ENCODE data around the gene TENM4.
A peak's percentile ranks its signal among the peaks of the same experiment; 100 is the strongest.

Gene TENM4

GRCh38 chr11:78870655-78871054 is 570.2 kb downstream of the TENM4 start:
- no peak for DNase-seq

DNA sequence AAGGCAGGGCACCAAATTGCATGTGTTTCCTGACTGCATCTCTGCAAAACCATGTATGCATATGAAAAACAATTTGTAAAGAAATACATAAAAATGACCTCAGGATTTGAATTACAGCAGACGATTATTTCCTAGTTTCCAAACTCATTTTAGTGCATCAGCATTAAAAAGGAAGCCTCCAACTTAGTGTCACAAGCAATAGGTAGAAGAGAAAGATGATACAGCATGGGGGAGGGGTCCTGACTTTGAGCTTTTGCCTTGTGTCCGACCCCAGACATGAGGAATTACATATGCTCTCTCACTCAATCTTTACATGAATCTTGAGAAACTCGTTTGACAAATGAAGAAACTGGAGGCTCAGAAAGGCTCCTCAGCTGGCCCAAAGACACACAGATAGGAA is 571.5 kb downstream of the TENM4 start:
- DNase-seq = no peak

DNA sequence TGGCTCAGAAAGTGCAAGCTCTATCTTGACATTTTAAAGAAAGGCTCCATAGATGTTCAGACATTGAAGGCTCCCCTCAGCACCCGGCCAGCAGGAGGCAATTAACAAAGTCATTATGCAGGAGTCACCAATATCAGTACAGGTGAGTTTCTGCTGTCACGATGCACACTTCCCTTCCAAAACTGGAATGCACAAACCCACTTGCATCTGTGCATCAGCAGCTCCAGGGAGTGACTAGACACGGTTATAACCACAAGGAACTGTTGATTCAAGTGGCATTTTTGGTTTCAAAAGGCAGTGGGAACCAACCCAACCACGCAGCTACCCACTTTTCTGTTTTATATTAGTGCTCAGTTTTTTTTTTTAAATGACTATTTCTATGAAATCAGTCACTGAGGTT is 572.3 kb downstream of the TENM4 start:
- DNase-seq = no peak

DNA sequence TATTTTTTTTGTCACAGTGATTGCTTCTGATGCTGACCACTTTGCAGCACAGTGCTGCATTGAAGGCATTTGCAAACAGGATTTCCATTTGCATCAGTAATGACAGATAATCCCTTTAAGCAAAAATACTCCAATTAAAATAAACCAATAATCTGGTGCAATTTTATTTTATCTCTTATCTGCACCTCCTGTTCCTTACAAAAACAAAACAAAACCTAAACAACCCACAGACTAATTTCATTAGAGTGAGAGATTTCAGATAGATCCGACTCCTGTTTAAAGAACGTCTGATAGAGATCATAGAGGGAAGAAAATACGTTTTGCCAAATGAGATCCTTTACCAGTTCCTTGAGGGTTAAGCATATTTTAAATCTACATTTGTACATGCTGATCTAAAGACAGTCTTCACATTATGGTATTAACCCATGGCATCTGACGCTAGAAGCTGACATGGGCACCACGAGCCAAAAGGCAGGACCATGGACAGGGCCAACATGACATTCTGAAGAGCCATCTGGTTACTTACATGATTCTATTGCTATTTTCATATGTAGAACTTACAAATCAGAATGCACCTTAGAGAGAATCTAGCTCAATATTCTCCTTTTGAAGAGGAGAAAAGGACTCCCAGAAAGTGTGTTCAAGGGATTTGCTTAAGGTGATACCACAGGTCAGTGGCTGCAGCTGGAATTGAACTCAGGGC is 580.0 kb downstream of the TENM4 start:
- DNase-seq = peak; percentile 10 to 13

GRCh38 chr11:78857688-78858087 is 583.1 kb downstream of the TENM4 start:
- DNase-seq = no peak

GRCh38 chr11:78856211-78856610 is 584.6 kb downstream of the TENM4 start:
- no peak for DNase-seq

DNA sequence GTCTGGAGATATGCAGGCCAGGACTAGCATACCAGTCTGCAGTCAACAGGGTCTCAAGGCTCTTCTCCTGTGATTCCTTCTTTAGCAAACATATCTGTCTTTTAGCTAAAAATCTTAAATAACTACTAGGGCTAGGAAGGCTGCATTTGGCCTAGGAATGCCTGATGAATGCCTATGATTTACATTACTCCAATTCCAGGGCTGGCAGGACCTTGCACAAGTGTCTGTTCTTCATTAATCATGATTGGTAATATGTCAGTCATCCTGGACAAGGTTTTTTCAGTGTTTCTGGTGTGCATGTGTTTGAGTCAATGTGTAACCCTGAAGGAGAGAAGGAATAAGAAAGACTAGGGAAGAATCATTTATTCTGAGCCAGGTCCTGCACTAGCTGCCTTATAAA is 585.7 kb downstream of the TENM4 start:
- DNase-seq = no peak

DNA sequence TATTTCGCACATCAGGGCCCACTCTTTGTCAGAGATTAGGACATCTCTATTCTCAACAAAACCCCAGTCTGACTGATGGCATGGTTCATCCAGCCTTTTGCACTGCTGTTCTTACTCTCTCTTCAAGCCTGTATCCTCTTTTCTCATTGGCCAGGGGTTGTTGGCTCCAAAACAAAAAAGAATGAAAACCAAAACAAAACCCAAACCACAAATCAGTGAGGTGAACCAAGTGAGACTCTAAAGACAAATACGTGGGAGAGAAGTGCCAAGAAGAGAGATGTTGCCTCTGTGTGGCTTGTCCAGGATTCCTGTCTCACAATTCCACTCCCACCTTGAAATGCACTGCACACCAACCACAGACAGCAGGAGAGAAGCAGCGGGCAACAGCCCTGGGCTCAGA is 587.3 kb downstream of the TENM4 start:
- DNase-seq = no peak

DNA sequence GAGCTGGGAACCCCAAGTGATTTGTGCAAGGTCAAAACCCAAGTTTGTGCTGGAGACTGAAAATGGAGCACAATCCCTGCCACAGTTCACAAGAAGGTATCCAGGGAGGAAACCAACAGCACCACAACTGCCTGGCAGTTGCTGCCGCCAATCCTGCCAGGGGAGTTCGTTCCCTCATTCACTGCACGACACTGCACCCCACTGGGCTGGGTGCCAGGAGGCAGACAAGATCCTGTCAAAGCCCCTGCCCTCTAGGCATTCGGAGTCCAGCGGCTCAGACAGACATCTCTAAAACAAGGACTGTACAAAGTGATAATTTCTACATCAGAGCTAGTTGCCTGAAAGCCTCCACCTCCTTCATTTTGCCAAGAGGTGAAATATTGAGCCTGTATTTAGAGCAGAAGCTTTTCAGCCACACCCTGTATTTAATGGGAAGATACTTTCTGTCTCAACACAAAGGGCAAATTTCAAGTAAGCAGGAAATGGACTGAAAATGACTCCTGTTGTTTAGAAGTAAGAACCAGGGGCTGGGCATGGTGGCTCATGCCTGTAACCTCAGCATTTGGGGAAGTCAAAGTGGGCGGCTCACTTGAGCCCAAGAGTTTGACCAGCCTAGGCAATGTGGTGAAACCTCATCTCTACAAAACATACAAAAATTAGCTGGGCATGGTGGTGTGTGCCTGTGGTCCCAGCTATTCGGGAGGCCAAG is 588.8 kb downstream of the TENM4 start:
- DNase-seq = peak; percentile 80 to 83

DNA sequence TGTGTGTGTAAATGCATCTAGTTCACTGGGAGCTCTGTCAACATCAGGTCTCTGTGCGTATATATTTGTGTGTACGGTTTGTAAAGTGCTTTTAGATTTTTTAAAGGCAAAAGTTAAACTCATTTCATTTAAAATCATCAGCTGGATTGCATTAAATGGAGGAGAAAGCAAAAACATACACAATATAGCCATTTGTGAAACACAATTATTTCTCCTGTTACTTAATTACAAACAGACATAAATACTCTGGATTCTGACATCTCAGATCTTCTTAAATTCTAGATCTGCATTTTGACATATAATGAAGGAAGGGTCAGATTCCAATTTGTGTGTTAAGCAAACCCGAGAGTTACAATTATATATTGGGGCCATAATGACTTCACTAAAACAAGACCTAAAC is 590.8 kb downstream of the TENM4 start:
- no peak for DNase-seq

- no peak for DNase-seq
Measured at GRCh38 chr11:78846269-78846668, 594.6 kb downstream of the TENM4 start.

DNA sequence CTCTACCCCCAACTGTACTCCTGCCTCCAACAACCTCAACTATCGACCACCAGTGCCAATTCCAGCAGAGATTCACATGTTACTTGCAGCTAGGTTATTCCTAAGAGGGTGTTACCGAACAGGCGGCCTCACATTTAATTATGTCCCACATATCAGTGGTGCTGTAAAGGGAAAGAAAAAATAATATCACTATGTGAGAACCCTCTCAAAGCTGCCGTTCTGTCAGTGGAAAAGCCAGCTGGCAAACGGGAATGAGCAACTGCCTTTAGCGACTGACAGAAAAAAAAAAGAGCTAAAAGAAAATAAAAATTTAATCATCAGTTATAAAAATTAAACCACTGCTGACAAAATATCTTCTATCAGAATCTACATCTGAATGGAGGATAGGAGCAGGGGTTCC is 595.3 kb downstream of the TENM4 start:
- DNase-seq = no peak

DNA sequence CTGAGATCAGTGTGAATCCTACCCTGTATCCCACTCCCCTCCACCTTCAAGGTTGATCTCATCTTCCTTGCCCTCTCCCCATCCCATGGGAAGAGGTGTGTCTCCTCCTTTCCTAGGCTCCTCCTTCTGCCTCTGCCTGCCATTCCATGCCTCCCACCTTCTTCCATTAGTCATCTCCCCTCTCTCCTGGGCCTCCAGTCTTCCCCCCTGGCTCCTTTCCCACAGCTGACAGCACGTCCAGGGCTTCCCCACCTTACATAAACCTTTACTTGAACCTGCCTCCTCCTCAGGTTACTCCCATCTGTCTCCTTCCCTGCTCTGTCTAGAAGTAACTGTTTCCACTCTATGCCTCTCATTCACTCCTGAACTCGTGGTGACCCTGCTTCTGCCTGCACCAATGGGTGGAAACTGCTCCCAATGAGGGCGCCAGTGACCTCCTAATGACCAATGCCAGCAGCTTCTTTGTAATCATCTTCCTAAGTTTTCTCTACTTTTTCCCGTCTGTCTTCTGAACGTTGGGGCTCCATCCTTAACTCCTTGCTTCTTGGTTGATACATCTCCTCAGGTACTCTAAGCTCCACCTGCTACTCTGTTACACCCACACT is 599.3 kb downstream of the TENM4 start:
- DNase-seq = no peak

- DNase-seq = peak in 1 of 2 donors; percentile 32
Measured at GRCh38 chr11:78840623-78841022, 600.2 kb downstream of the TENM4 start.

- DNase-seq = no peak
Measured at GRCh38 chr11:78840200-78840599, 600.6 kb downstream of the TENM4 start.

- DNase-seq = no peak
Measured at GRCh38 chr11:78838417-78838816, 602.4 kb downstream of the TENM4 start.

- DNase-seq = no peak
Measured at GRCh38 chr11:78835646-78836045, 605.2 kb downstream of the TENM4 start.

GRCh38 chr11:78834886-78835285 is 605.9 kb downstream of the TENM4 start:
- DNase-seq = no peak

DNA sequence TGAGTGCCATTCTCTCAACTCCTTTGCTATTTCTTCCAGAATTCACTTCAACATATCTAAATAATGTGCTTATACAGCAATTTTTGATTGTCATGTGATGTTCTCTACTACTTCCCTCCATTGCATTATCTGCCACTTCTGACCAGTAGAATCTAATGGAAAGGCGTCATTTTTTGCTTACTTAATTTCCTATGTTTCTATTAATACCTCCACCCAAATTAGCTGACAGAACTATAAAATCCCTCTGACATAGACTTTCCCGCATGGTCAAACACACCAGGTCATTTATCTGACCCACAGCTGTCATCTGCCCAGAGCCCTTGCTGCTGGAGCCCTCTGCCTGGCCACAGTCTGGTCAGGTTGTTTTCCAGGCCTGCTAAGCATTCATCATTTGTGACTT is 607.6 kb downstream of the TENM4 start:
- peak; percentile 36 to 63 for DNase-seq

GRCh38 chr11:78832226-78832947 is 608.4 kb downstream of the TENM4 start:
- no peak for DNase-seq

DNA sequence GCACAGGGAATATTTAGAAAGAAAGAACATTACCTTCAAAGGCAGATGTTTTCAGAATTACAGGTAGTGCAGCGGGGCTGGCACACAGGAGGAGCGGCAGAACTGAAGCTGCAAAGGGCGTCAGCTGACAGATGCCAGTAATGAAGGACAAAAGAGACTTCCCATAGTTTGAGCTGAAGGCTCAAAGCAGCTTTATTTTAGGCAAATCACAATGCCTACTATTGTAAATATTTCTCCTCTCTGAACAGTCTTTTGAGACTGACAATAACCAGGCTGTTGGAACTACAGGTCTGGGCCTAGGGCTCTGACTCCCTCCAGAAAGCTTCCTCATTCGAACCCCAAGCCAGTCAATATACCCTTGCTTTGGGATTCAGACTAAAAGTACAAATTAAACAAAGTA is 609.3 kb downstream of the TENM4 start:
- no peak for DNase-seq

- DNase-seq = no peak
Measured at GRCh38 chr11:78830277-78830819, 610.5 kb downstream of the TENM4 start.

DNA sequence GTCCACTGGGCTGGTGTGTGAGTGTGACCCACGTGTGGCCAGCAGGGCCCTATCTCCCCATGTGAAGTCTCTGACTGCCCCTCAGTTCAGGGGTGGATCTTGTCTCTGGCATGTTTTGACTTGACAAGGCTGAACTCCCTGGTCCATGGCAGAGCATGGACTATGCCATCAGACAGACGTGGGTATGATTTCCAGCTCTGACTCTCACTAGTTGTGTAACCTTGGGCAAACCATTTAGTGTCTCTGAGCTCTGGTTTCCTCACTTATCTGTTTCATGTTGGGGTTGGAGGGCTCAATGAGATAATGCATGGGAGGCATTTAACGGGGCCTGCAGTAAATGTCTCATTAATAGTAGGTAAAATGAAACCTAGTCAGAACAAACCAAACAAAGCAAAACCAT is 611.7 kb downstream of the TENM4 start:
- DNase-seq = peak in 1 of 2 donors; percentile 23
